Mesothelial cell of epicardium (in vitro differentiated cells): ENCODE measurements around the gene FRYL. TPM values are rescaled to one million over a fixed set of nuclear protein-coding genes. Genes with fewer than 3 reads are reported as not detected.
A peak's percentile ranks its signal among the peaks of the same experiment; 100 is the strongest.

ENCODE experiments used
- DNase-seq, 2 experiments: peaks; one replicate each; pipeline ENCODE4 v3.0.0; 2021; ENCODE audit warnings: low spot score in 2 of 2; ENCODE audit not compliant: unreplicated experiment in 2 of 2
- H3K27ac Mint-ChIP-seq: 2 replicates; pipeline ENCODE4 v1.8.0; 2021; ENCODE audit warnings: mixed read lengths
- H3K27me3 Mint-ChIP-seq: 2 replicates; pipeline ENCODE4 v1.8.0; 2021; ENCODE audit warnings: low read depth, mixed read lengths
- H3K36me3 Mint-ChIP-seq: 2 replicates; pipeline ENCODE4 v1.8.0; 2021; ENCODE audit warnings: mixed read lengths
- H3K4me1 Mint-ChIP-seq: 2 replicates; pipeline ENCODE4 v1.8.0; 2021; ENCODE audit warnings: mixed read lengths
- H3K4me3 Mint-ChIP-seq: 2 replicates; pipeline ENCODE4 v1.8.0; 2021; ENCODE audit warnings: mild to moderate bottlenecking, moderate library complexity, mixed read lengths
- H3K9me3 Mint-ChIP-seq: 2 replicates; pipeline ENCODE4 v1.8.0; 2021; ENCODE audit warnings: mixed read lengths
- total RNA-seq: library from RNA; stranded (reverse); gene quantifications from 3 replicates; pipeline ENCODE4 v1.2.1, GENCODE V29; 2021
- TF ChIP-seq, protein P1 (sequence below): fragments of 200-600 bp; sonication (generic); IDR thresholded peaks from one replicate; pipeline ENCODE4 v1.5.0; 2021; ENCODE audit warnings: antibody characterized with exemption; ENCODE audit not compliant: unreplicated experiment

FRYL gene
- total RNA-seq, 1 donor from 2014 or later: 57.0 TPM

DNA sequence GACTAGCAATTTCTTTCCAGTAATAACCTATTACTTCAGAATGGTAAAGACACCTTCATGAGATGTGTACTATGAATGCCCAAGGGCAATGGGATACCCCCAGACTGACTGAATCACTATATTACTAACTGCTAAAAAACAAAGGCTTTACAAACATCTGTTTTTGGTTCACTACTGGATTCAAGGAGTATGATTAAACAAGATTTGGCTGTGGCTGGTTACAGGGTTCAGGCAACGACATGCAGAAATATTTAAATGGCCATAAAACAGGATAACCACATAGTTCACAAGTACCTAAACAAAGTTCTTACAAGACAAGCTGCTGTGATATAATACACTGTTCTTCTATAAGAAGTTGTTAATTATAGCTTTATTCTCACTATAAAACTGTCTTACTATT is 128.2 kb downstream of the FRYL start:
- TF ChIP-seq, protein P1, sequence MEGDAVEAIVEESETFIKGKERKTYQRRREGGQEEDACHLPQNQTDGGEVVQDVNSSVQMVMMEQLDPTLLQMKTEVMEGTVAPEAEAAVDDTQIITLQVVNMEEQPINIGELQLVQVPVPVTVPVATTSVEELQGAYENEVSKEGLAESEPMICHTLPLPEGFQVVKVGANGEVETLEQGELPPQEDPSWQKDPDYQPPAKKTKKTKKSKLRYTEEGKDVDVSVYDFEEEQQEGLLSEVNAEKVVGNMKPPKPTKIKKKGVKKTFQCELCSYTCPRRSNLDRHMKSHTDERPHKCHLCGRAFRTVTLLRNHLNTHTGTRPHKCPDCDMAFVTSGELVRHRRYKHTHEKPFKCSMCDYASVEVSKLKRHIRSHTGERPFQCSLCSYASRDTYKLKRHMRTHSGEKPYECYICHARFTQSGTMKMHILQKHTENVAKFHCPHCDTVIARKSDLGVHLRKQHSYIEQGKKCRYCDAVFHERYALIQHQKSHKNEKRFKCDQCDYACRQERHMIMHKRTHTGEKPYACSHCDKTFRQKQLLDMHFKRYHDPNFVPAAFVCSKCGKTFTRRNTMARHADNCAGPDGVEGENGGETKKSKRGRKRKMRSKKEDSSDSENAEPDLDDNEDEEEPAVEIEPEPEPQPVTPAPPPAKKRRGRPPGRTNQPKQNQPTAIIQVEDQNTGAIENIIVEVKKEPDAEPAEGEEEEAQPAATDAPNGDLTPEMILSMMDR: no peak
- no peaks in the 10 kb centered on the region for H3K27me3 Mint-ChIP-seq
- DNase-seq: no peak
- H3K4me3 Mint-ChIP-seq: no peak overlapping the region
- H3K36me3 Mint-ChIP-seq: no peaks in the 10 kb centered on the region
- peak overlapping the region; percentile 11 for H3K27ac Mint-ChIP-seq
- H3K9me3 Mint-ChIP-seq: no peaks in the 10 kb centered on the region
- H3K4me1 Mint-ChIP-seq: peaks cover 18% of the 10 kb centered on the region

DNA sequence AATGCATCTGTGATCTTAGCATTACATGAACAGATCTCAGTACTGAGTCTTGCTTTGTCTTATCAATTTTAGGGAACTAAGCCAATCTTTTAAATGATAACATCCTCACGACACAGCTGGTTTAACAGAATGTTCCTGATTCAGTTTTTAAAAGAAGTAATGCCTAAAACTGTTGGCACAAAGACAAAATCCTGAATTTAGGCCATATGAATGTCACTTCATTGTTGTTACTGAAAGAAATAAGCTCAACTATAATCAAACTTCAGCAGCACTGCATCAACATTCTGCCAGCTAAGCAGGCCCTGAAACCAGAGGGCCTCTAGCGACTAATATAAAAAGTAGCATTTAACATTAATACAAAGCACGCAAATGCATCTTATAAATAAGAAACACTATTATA is 130.6 kb downstream of the FRYL start:
- peaks cover 17% of the 10 kb centered on the region for H3K4me1 Mint-ChIP-seq
- no peak overlapping the region for H3K27ac Mint-ChIP-seq
- no peak for DNase-seq
- no peaks in the 10 kb centered on the region for H3K9me3 Mint-ChIP-seq
- H3K27me3 Mint-ChIP-seq: no peaks in the 10 kb centered on the region
- TF ChIP-seq, protein P1: no peak
- no peaks in the 10 kb centered on the region for H3K36me3 Mint-ChIP-seq
- no peak overlapping the region for H3K4me3 Mint-ChIP-seq

DNA sequence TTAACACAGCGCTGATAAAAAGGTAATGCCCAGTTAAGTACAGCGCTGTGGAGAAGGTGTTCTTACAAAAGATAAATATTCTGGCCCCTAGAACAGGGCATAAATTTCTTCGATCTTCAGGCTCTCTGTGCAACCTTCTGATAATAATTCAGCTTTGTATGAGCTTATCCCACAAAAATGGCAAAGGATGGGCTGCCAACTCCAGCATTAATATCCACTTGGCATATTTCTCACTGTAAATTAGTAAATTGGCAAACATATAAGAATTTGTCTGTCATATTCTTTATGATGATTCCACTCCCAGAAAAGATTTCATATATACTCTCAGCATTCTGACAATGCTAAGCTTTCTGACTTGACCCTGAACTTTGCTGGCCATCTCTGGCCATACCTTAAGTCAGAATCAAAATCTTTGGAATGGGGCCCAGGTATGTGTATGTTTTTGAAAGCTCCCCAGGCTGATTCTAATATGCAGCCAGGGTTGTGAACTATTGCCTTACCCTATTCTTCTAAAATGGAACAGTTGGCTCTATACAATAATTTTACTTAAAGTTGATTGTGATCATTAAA is 134.8 kb downstream of the FRYL start:
- Mint-ChIP-seq H3K9me3 (no peaks in the 10 kb centered on the region), H3K27ac (no peak overlapping the region), H3K36me3 (no peaks in the 10 kb centered on the region), H3K27me3 (no peaks in the 10 kb centered on the region), H3K4me1 (peaks cover 16% of the 10 kb centered on the region), H3K4me3 (no peak overlapping the region)
- TF ChIP-seq, protein P1: no peak
- no peak for DNase-seq

DNA sequence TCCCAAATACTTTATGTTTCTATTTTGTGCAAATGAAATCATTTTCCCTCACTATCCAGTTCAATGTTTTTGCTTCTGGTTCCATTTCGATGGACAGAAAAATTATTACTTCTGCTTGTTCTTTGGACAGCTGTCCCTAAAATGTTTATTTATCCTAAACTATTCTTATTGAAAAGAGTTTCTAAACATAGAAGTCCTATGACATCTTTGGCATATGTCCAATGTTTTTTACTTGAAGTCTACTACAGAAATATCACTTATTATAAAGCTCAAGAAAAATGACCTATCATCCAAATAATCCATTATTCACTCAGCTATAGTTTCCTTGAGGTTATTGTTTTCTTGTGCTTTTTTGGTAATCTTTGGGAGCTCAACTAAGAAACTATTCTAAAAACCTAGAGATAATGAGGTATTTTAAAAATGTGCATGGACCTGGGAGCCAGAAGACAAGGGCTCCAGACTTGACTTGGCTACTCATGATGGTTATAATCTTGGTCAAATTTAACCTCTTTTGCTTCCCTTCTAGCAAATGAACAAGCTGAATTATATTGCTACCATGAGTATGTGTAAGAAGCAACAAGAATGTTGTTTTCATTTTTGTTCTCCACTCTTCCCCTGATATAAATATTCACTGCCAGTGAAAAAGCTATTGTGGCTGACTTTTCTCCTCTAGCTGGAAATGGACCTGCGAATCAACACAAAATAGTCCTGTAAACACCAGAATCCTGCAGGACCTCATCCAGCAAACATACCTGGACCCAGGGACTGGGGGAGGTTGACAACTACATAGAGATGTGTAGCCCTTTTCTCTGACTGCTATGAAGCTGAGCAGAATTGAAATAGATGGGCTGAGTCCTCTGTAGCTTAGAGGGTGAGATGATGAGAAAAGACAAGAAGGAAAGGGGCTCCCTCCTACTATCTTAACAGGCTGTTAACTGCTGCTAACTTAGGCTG is 137.4 kb downstream of the FRYL start:
- no peaks in the 10 kb centered on the region for H3K27me3 Mint-ChIP-seq

DNA sequence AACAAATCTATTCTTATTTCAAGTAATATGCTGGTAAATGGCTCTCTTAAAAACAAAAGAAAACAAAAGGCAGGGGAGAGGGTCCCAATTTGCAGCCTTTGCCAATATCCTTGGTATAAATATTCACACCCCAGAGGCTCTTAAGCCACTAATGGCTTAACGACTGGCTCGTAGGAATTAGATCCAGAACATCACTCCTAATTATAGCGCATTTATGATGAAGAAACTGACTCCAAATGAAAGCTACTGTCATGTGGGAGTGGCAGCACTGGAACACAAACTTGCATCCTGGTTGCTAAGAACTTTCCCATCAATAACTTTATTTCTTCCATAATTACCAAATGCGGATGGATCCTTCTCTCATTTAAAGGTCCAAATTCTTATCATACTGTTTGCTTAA is 138.7 kb downstream of the FRYL start:
- DNase-seq: no peak
- Mint-ChIP-seq H3K36me3 (no peaks in the 10 kb centered on the region), H3K27me3 (no peaks in the 10 kb centered on the region), H3K27ac (no peak overlapping the region), H3K4me1 (peaks cover 16% of the 10 kb centered on the region), H3K9me3 (no peaks in the 10 kb centered on the region), H3K4me3 (no peak overlapping the region)
- TF ChIP-seq, protein P1: no peak

More for the DNA sequence above, 137.4 kb downstream of the FRYL start:
- no peak overlapping the region for H3K4me3 Mint-ChIP-seq
- no peaks in the 10 kb centered on the region for H3K36me3 Mint-ChIP-seq
- H3K9me3 Mint-ChIP-seq: no peaks in the 10 kb centered on the region
- TF ChIP-seq, protein P1: no peak
- H3K4me1 Mint-ChIP-seq: peaks cover 16% of the 10 kb centered on the region
- H3K27ac Mint-ChIP-seq: no peak overlapping the region
- no peak for DNase-seq
